HG02981 (cell line): ENCODE measurements around the gene DSCAML1.

Experiments used
- ATAC-seq: cut with Tn5 transposase; IDR thresholded peaks from one replicate; pipeline ENCODE4 v1.9.1; 2021; ENCODE audit warnings: mild to moderate bottlenecking, moderate library complexity; ENCODE audit not compliant: unreplicated experiment

The DSCAML1 gene

GRCh38 chr11:117562136-117562535 is 234.9 kb downstream of the DSCAML1 start:
- ATAC-seq = no peak

- ATAC-seq = no peak
Measured at GRCh38 chr11:117560780-117561530, 236.1 kb downstream of the DSCAML1 start.

- ATAC-seq = no peak
Measured at GRCh38 chr11:117559698-117560097, 237.3 kb downstream of the DSCAML1 start.

- no peak for ATAC-seq
Measured at GRCh38 chr11:117557361-117557760, 239.7 kb downstream of the DSCAML1 start.

- ATAC-seq = no peak
Measured at GRCh38 chr11:117554601-117555333, 242.2 kb downstream of the DSCAML1 start.

- ATAC-seq = no peak
Measured at GRCh38 chr11:117552626-117553025, 244.4 kb downstream of the DSCAML1 start.

- ATAC-seq = no peak
Measured at GRCh38 chr11:117551761-117552343, 245.2 kb downstream of the DSCAML1 start.

- no peak for ATAC-seq
Measured at GRCh38 chr11:117550466-117550865, 246.6 kb downstream of the DSCAML1 start.

GRCh38 chr11:117549417-117549816 is 247.6 kb downstream of the DSCAML1 start:
- no peak for ATAC-seq

- ATAC-seq = no peak
Measured at GRCh38 chr11:117548876-117549275, 248.1 kb downstream of the DSCAML1 start.

- ATAC-seq = no peak
Measured at GRCh38 chr11:117547946-117548345, 249.1 kb downstream of the DSCAML1 start.

GRCh38 chr11:117547195-117547850 is 249.7 kb downstream of the DSCAML1 start:
- ATAC-seq = no peak

- no peak for ATAC-seq
Measured at GRCh38 chr11:117546431-117547194, 250.4 kb downstream of the DSCAML1 start.

- ATAC-seq = no peak
Measured at GRCh38 chr11:117545706-117546105, 251.3 kb downstream of the DSCAML1 start.

GRCh38 chr11:117544130-117544800 is 252.8 kb downstream of the DSCAML1 start:
- ATAC-seq = no peak

- ATAC-seq = no peak
Measured at GRCh38 chr11:117541211-117541610, 255.8 kb downstream of the DSCAML1 start.

GRCh38 chr11:117538263-117539135 is 258.5 kb downstream of the DSCAML1 start:
- ATAC-seq = no peak

GRCh38 chr11:117535850-117536411 is 261.1 kb downstream of the DSCAML1 start:
- no peak for ATAC-seq
